Keratinocyte (primary cell): ENCODE results near the gene PAXIP1. TPM values are rescaled to one million over a fixed set of nuclear protein-coding genes. Genes with fewer than 3 reads are reported as not detected.

Experiments used
- DNase-seq: peaks from one replicate; pipeline ENCODE4 v3.0.0-alpha.2; 2011; ENCODE audit warnings: low read depth, missing footprints, low spot score
- FAIRE-seq: peaks from 2 replicates; lab custom pipeline; 2011; peaks lifted over from hg19 to GRCh38; lab: Jason Lieb, UNC
- H2AFZ ChIP-seq: 2 replicates; pipeline ENCODE4 v1.6.0; 2012; ENCODE audit warnings: low read length, control low read depth, inconsistent platforms; ENCODE audit not compliant: control insufficient read depth
- H3K27ac ChIP-seq: 2 replicates; pipeline ENCODE4 v1.5.1; 2011; ENCODE audit warnings: low read length; ENCODE audit not compliant: control insufficient read depth, insufficient read depth
- H3K27me3 ChIP-seq: 3 replicates; pipeline ENCODE4 v1.6.0; 2011; ENCODE audit warnings: low read length; ENCODE audit not compliant: control insufficient read depth, insufficient read depth; ENCODE audit errors: extremely low read depth
- H3K36me3 ChIP-seq, 2 experiments: 2 replicates in 1 of 2; 3 replicates in 1 of 2; pipeline ENCODE4 v1.5.1; 2011; ENCODE audit warnings: low read length in 2 of 2, mild to moderate bottlenecking in 1 of 2; ENCODE audit not compliant: control insufficient read depth in 2 of 2, insufficient read depth in 2 of 2; ENCODE audit errors: extremely low read depth in 1 of 2
- H3K4me1 ChIP-seq: 3 replicates; pipeline ENCODE4 v1.5.1; 2011; ENCODE audit warnings: low read length; ENCODE audit not compliant: control insufficient read depth, insufficient read depth; ENCODE audit errors: extremely low read depth
- H3K4me2 ChIP-seq: 3 replicates; pipeline ENCODE4 v1.6.0; 2011; ENCODE audit warnings: low read depth, low read length; ENCODE audit not compliant: control insufficient read depth, insufficient read depth; ENCODE audit errors: extremely low read depth
- H3K4me3 ChIP-seq, 3 experiments: fragments of 200-600 bp in 1 of 3; sonication (generic) in 1 of 3; 2 replicates in 2 of 3; 3 replicates in 1 of 3; pipeline ENCODE4 v1.5.1; 2011 to 2016; ENCODE audit warnings: low read length in 3 of 3, mild to moderate bottlenecking in 3 of 3, control low read depth in 2 of 3, inconsistent platforms in 1 of 3, low read depth in 1 of 3, mixed read lengths in 1 of 3, mixed run types in 1 of 3, moderate library complexity in 1 of 3; ENCODE audit not compliant: control insufficient read depth in 2 of 3, insufficient read depth in 2 of 3; ENCODE audit errors: extremely low read depth in 1 of 3
- H3K79me2 ChIP-seq: 2 replicates; pipeline ENCODE4 v1.6.0; 2012; ENCODE audit warnings: low read length; ENCODE audit not compliant: control insufficient read depth, insufficient read depth
- H3K9ac ChIP-seq: 3 replicates; pipeline ENCODE4 v1.6.0; 2011; ENCODE audit warnings: low read length; ENCODE audit not compliant: control insufficient read depth, insufficient read depth; ENCODE audit errors: extremely low read depth
- H3K9me1 ChIP-seq: 3 replicates; pipeline ENCODE4 v1.6.0; 2011; ENCODE audit warnings: low read length; ENCODE audit not compliant: control insufficient read depth, insufficient read depth; ENCODE audit errors: extremely low read depth
- H3K9me3 ChIP-seq: 2 replicates; pipeline ENCODE4 v1.5.1; 2012; ENCODE audit warnings: low read depth, low read length; ENCODE audit not compliant: control insufficient read depth
- H4K20me1 ChIP-seq: 3 replicates; pipeline ENCODE4 v1.6.0; 2011; ENCODE audit warnings: low read length; ENCODE audit not compliant: control insufficient read depth, insufficient read depth; ENCODE audit errors: extremely low read depth
- CTCF ChIP-seq, 3 experiments: IDR thresholded peaks in 1 of 3; conservative IDR thresholded peaks in 1 of 3; optimal IDR thresholded peaks in 1 of 3; 2 replicates in 2 of 3; 3 replicates in 1 of 3; pipeline versions ENCODE3 to v1.5.1; 2011; ENCODE audit warnings: low read length in 3 of 3, mild to moderate bottlenecking in 3 of 3, moderate library complexity in 2 of 3, control low read depth in 1 of 3, inconsistent platforms in 1 of 3; ENCODE audit not compliant: insufficient read depth in 2 of 3; ENCODE audit errors: extremely low read depth in 1 of 3
- EZH2 ChIP-seq: IDR thresholded peaks from one replicate; pipeline ENCODE4 v1.6.1; 2012; ENCODE audit warnings: inconsistent platforms, mild to moderate bottlenecking, low read length, moderate library complexity
- dilution Hi-C: fragments of 300-500 bp; cut with MboI; formaldehyde crosslinking; loops from one replicate; pipeline ENCODE4 v1.7.0; 2020; ENCODE audit warnings: low sequenced_read_pairs; ENCODE audit not compliant: extremely low pct_ligation_motif_present
- polyA plus RNA-seq, 5 experiments: library from polyadenylated mRNA; depleted of rRNA in 3 of 5; stranded (reverse) in 3 of 5; stranded (forward) in 1 of 5; unstranded in 1 of 5; fragments of >200 nt; gene quantifications; 1 replicate in 1 of 5; 2 replicates in 3 of 5; 3 replicates in 1 of 5; pipeline versions ENCODE4 v1.2.1 to v1.2.3, GENCODE V29; 2011 to 2012; ENCODE audit warnings: missing spikeins in 2 of 5, low read depth in 1 of 5, low replicate concordance in 1 of 5

PAXIP1 gene
- polyA plus RNA-seq, 1 donor (not counting 4 experiments of a cell fraction or from before 2014, with no cell fraction given): 9.4 TPM

- Histone ChIP-seq H4K20me1 (no peaks in the 10 kb centered on the region), H3K27ac (no peak overlapping the region), H3K4me3 (no peak overlapping the region), H3K4me1 (peaks cover 18% of the 10 kb centered on the region), H3K4me2 (no peak overlapping the region), H3K9me3 (no peaks in the 10 kb centered on the region), H2AFZ (no peak overlapping the region), H3K9me1 (peaks cover 5% of the 10 kb centered on the region), H3K36me3 (peaks cover 0 to 4% of the 10 kb centered on the region in 2 experiments), H3K27me3 (no peaks in the 10 kb centered on the region), H3K9ac (no peak overlapping the region), H3K79me2 (peaks cover 49% of the 10 kb centered on the region)
- dilution Hi-C loops: no loop called here
- DNase-seq: no peak
- no peak for TF ChIP-seq EZH2
- TF ChIP-seq CTCF (optimal IDR thresholded peaks at IDR 0.05 in 1 of 3, IDR thresholded peaks at IDR 0.05 in 1 of 3, conservative IDR thresholded peaks at IDR 0.05 in 1 of 3; ENCODE audit: extremely low read depth in 1 of 3, insufficient read depth in 2 of 3, low read length in 3 of 3): peak in 2 of 3 experiments; percentile 39 to 66
- no peak for FAIRE-seq
These were observed 2.1 kb downstream of the PAXIP1 start for GRCh38 chr7:155000795-155001194.

DNA sequence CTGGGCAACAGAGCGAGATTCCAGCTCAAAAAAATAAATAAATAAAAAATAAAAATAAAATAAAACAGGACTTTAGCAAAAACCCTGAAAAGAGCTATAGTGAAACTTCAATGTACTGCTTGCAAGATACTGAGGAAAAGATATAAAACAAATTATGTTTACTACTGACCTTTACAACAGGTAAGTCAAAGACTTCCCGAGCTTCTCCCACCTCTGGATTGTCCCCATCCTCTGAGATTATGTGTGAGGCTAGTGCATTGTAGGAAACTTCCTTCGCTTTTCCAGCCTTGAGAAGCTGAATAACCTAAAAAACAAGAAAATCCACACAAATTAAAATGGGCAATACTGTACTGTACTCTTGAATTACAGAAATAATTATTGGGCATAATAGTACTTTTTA, 4.4 kb downstream of the PAXIP1 start:
- H3K9me1 ChIP-seq: peaks cover 5% of the 10 kb centered on the region
- no peak overlapping the region for H2AFZ ChIP-seq
- peaks cover 3 to 6% of the 10 kb centered on the region in 2 experiments for H3K36me3 ChIP-seq
- FAIRE-seq (no peak), DNase-seq (no peak)
- no peaks in the 10 kb centered on the region for H3K27me3 ChIP-seq
- no peak overlapping the region for H3K27ac ChIP-seq
- peaks cover 11% of the 10 kb centered on the region for H3K4me1 ChIP-seq
- H3K9ac ChIP-seq: no peak overlapping the region
- no peak overlapping the region for H3K4me2 ChIP-seq
- peaks cover 43% of the 10 kb centered on the region for H3K79me2 ChIP-seq
- no peak for TF ChIP-seq EZH2
- dilution Hi-C loops: no loop called here
- H3K4me3 ChIP-seq: no peak overlapping the region
- H4K20me1 ChIP-seq: no peaks in the 10 kb centered on the region
- no peaks in the 10 kb centered on the region for H3K9me3 ChIP-seq

- peak overlapping the region; percentile 16 for H3K27ac ChIP-seq
- H3K79me2 ChIP-seq: peaks cover 42% of the 10 kb centered on the region
- no peaks in the 10 kb centered on the region for H4K20me1 ChIP-seq
- H3K4me1 ChIP-seq: peaks cover 11% of the 10 kb centered on the region
- FAIRE-seq (peak; percentile 29), DNase-seq (peak; percentile 9)
- H3K4me3 ChIP-seq: no peak overlapping the region
- H3K9me3 ChIP-seq: no peaks in the 10 kb centered on the region
- H3K36me3 ChIP-seq: peaks cover 5 to 6% of the 10 kb centered on the region in 2 experiments
- no peak for TF ChIP-seq CTCF (optimal IDR thresholded peaks at IDR 0.05 in 1 of 3, IDR thresholded peaks at IDR 0.05 in 1 of 3, conservative IDR thresholded peaks at IDR 0.05 in 1 of 3; ENCODE audit: extremely low read depth in 1 of 3, insufficient read depth in 2 of 3, low read length in 3 of 3)
- TF ChIP-seq EZH2: no peak
- dilution Hi-C loops: no loop called here
- H2AFZ ChIP-seq: no peak overlapping the region
- no peak overlapping the region for H3K9ac ChIP-seq
- peaks cover 5% of the 10 kb centered on the region for H3K9me1 ChIP-seq
- no peaks in the 10 kb centered on the region for H3K27me3 ChIP-seq
- peak overlapping the region; percentile 17 for H3K4me2 ChIP-seq
These were observed 5.0 kb downstream of the PAXIP1 start for GRCh38 chr7:154997840-154998370.
